ENCODE results near the gene SUOX. TPM values are rescaled to one million over a fixed set of nuclear protein-coding genes. Genes with fewer than 3 reads are reported as not detected.

SUOX gene
- total RNA-seq, 1 donor from 2014 or later = 36.0 TPM

- no peak for TF ChIP-seq CTCF (IDR thresholded peaks at IDR 0.05; ENCODE audit: borderline replicate concordance)
- Histone ChIP-seq H3K9me3 (replicated peaks) (no peaks in the 10 kb centered on the region), H3K4me1 (peaks cover 30% of the 10 kb centered on the region), H3K27ac (replicated peaks) (peak overlapping the region; percentile 91), H3K36me3 (peaks cover 36% of the 10 kb centered on the region), H3K27me3 (ENCODE audit: low read depth) (no peaks in the 10 kb centered on the region), H3K4me3 (peak overlapping the region; percentile 87)
- no peak for DNase-seq
- intact Hi-C loops (cut with micrococcal nuclease) = no loop called here
Measured at GRCh38 chr12:56042843-56043242, 45.8 kb downstream of the SUOX start.

- intact Hi-C loops (cut with micrococcal nuclease) = no loop called here
- Histone ChIP-seq H3K27ac (replicated peaks) (no peak overlapping the region), H3K27me3 (ENCODE audit: low read depth) (no peaks in the 10 kb centered on the region)
Measured at GRCh38 chr12:56046027-56046780, 49.1 kb downstream of the SUOX start.

GRCh38 chr12:56053407-56053893 lies 56.4 kb downstream of the SUOX start:
- Histone ChIP-seq H3K9me3 (replicated peaks) (no peaks in the 10 kb centered on the region), H3K36me3 (no peaks in the 10 kb centered on the region), H3K27ac (replicated peaks) (no peak overlapping the region), H3K4me1 (no peaks in the 10 kb centered on the region), H3K4me3 (no peak overlapping the region), H3K27me3 (ENCODE audit: low read depth) (no peaks in the 10 kb centered on the region)
- TF ChIP-seq CTCF (IDR thresholded peaks at IDR 0.05; ENCODE audit: borderline replicate concordance) = no peak
- DNase-seq = no peak
- intact Hi-C loops (cut with micrococcal nuclease) = no loop called here

More at GRCh38 chr12:56046027-56046780, 49.1 kb downstream of the SUOX start:
- Histone ChIP-seq H3K36me3 (peaks cover 33% of the 10 kb centered on the region), H3K4me1 (peaks cover 25% of the 10 kb centered on the region), H3K4me3 (no peak overlapping the region), H3K9me3 (replicated peaks) (no peaks in the 10 kb centered on the region)
- no peak for TF ChIP-seq CTCF (IDR thresholded peaks at IDR 0.05; ENCODE audit: borderline replicate concordance)
- no peak for DNase-seq

Other genes with a start within 250 kb of the SUOX start
- gene SARNP, start 179.6 kb upstream of the SUOX start, total RNA-seq = 53.2 TPM
- 13.3 TPM for gene ORMDL2, start 179.2 kb upstream of the SUOX start, total RNA-seq
- 18.6 TPM for gene DNAJC14, start 167.7 kb upstream of the SUOX start, total RNA-seq
- 2.2 TPM for gene MMP19, start 154.3 kb upstream of the SUOX start, total RNA-seq
- 14.8 TPM for gene PYM1, start 69.4 kb upstream of the SUOX start, total RNA-seq
- 6.5 TPM for gene DGKA, start 66.1 kb upstream of the SUOX start, total RNA-seq
- 0.16 TPM for gene PMEL, start 31.2 kb upstream of the SUOX start, total RNA-seq
- gene CDK2, start 30.4 kb upstream of the SUOX start, total RNA-seq = 7.3 TPM
- gene RAB5B, start 23.2 kb upstream of the SUOX start, total RNA-seq = 111 TPM
- 8.4 TPM for gene IKZF4, start 23.8 kb downstream of the SUOX start, total RNA-seq
- gene RPS26, start 44.6 kb downstream of the SUOX start, total RNA-seq = 48.7 TPM
- gene ERBB3, start 82.9 kb downstream of the SUOX start, total RNA-seq = 2.3 TPM
- gene PA2G4, start 107.3 kb downstream of the SUOX start, total RNA-seq = 65.7 TPM
- 1,892 TPM for gene RPL41, start 119.4 kb downstream of the SUOX start, total RNA-seq
- 4.9 TPM for gene ZC3H10, start 121.0 kb downstream of the SUOX start, total RNA-seq
- 23.2 TPM for gene ESYT1, start 131.0 kb downstream of the SUOX start, total RNA-seq
- 54.1 TPM for gene MYL6B, start 155.3 kb downstream of the SUOX start, total RNA-seq
- 508 TPM for gene MYL6, start 161.1 kb downstream of the SUOX start, total RNA-seq
- gene SMARCC2, start 192.2 kb downstream of the SUOX start, total RNA-seq = 67.1 TPM
- 51.4 TPM for gene RNF41, start 224.6 kb downstream of the SUOX start, total RNA-seq
- gene NABP2, start 227.1 kb downstream of the SUOX start, total RNA-seq = 20.3 TPM
- not detected for gene SLC39A5, start 232.8 kb downstream of the SUOX start, total RNA-seq

All from left ventricle myocardium inferior (tissue), 1 donor.